HG02642 (cell line): ENCODE measurements around the gene BRI3.

Source experiments
- ATAC-seq: cut with Tn5 transposase; IDR thresholded peaks from one replicate; pipeline ENCODE4 v1.9.1; 2021; ENCODE audit warnings: mild to moderate bottlenecking; ENCODE audit not compliant: unreplicated experiment, poor library complexity

BRI3 gene

GRCh38 chr7:98335411-98335977 is 54.0 kb downstream of the BRI3 start:
- no peak for ATAC-seq

GRCh38 chr7:98338441-98338840 is 57.0 kb downstream of the BRI3 start:
- no peak for ATAC-seq

GRCh38 chr7:98339043-98339442 is 57.6 kb downstream of the BRI3 start:
- no peak for ATAC-seq

- ATAC-seq: no peak
Observed at GRCh38 chr7:98341106-98341505, 59.6 kb downstream of the BRI3 start.
